ENCODE results near the gene PADI6. TPM values are rescaled to one million over a fixed set of nuclear protein-coding genes. Genes with fewer than 3 reads are reported as not detected.

The PADI6 gene
- total and polyA plus RNA-seq, 9 of the 15 experiments (the other 6 are each of a cell fraction or from before 2014, with no cell fraction given): not detected

- no peak overlapping the region for H3K27ac ChIP-seq (ENCODE audit: extremely low read depth, low read depth, low read length)
- no peak overlapping the region for H3K4me3 ChIP-seq
- 1% methylated on average over 10 of the region's 10 CpGs for WGBS (ENCODE audit: insufficient coverage, low coverage, missing lambda C conversion rate)
- no peaks in the 10 kb centered on the region for H3K9me3 ChIP-seq (replicated peaks; ENCODE audit: control insufficient read depth, insufficient read depth, low read depth, low read length)
- H3K9ac ChIP-seq (ENCODE audit: insufficient read depth in 1 of 2, low read depth in 2 of 2, low read length in 2 of 2): no peak overlapping the region
- peaks cover 11% of the 10 kb centered on the region for H4K20me1 ChIP-seq (replicated peaks; ENCODE audit: control insufficient read depth, insufficient read depth, low read length)
- H3K79me2 ChIP-seq (ENCODE audit: control insufficient read depth, insufficient read depth, low read length): no peaks in the 10 kb centered on the region
- H3K4me1 ChIP-seq (replicated peaks in 1 of 2; ENCODE audit: control insufficient read depth in 2 of 2, insufficient read depth in 2 of 2, low read length in 2 of 2): peaks cover 0 to 6% of the 10 kb centered on the region in 2 experiments; a peak in 4 of 5 replicates
- no peaks in the 10 kb centered on the region for H3K36me3 ChIP-seq (ENCODE audit: control insufficient read depth, insufficient read depth, low read length)
- in situ Hi-C loops (cut with MboI) (no loop called here), intact Hi-C loops (cut with micrococcal nuclease) (no loop called here)
- DNase-seq (ENCODE audit: extremely low read depth in 1 of 4, low spot score in 3 of 4) (no peak), ATAC-seq (no peak), FAIRE-seq (no peak)
- no peaks in the 10 kb centered on the region for H3K9me1 ChIP-seq (ENCODE audit: control insufficient read depth, insufficient read depth, low read length)
- H2AFZ ChIP-seq (ENCODE audit: low read depth, low read length): no peak overlapping the region
- BruUV-seq (replicated peaks): no TSS peak
- TF ChIP-seq CBFA2T2 (conservative IDR thresholded peaks at IDR 0.05) (0 out of 2 replicates have a peak, but pooled peaks have one; percentile 18), TAL1 (IDR thresholded peaks at IDR 0.05) (peak; percentile 17; the same call in 1 of the 2 replicates), NFYB (IDR thresholded peaks at IDR 0.05; ENCODE audit: extremely low read depth, insufficient read length) (no peak), SRSF9 (IDR thresholded peaks at IDR 0.05; ENCODE audit: borderline replicate concordance, low read depth, low read length) (no peak), SIN3B (IDR thresholded peaks at IDR 0.05; ENCODE audit: low read depth) (no peak), BHLHE40 (IDR thresholded peaks at IDR 0.05; ENCODE audit: low read length) (0 out of 2 replicates have a peak, but pooled peaks have one; percentile 10), CBFA2T3 (IDR thresholded peaks at IDR 0.05) (peak; percentile 33; the same call in 1 of the 2 replicates), NFIC (IDR thresholded peaks at IDR 0.05) (peak; percentile 63), ZNF274 (IDR thresholded peaks at IDR 0.05; ENCODE audit: borderline replicate concordance, low read depth, low read length) (no peak), NFE2 (IDR thresholded peaks at IDR 0.05; ENCODE audit: low read depth) (0 out of 2 replicates have a peak, but pooled peaks have one; percentile 20), MAFG (tag; conservative IDR thresholded peaks at IDR 0.05) (peak; percentile 67)
- TF ChIP-seq, protein P1, sequence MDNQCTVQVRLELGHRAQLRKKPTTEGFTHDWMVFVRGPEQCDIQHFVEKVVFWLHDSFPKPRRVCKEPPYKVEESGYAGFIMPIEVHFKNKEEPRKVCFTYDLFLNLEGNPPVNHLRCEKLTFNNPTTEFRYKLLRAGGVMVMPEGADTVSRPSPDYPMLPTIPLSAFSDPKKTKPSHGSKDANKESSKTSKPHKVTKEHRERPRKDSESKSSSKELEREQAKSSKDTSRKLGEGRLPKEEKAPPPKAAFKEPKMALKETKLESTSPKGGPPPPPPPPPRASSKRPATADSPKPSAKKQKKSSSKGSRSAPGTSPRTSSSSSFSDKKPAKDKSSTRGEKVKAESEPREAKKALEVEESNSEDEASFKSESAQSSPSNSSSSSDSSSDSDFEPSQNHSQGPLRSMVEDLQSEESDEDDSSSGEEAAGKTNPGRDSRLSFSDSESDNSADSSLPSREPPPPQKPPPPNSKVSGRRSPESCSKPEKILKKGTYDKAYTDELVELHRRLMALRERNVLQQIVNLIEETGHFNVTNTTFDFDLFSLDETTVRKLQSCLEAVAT (IDR thresholded peaks at IDR 0.05): no peak
- TF ChIP-seq, protein P2, sequence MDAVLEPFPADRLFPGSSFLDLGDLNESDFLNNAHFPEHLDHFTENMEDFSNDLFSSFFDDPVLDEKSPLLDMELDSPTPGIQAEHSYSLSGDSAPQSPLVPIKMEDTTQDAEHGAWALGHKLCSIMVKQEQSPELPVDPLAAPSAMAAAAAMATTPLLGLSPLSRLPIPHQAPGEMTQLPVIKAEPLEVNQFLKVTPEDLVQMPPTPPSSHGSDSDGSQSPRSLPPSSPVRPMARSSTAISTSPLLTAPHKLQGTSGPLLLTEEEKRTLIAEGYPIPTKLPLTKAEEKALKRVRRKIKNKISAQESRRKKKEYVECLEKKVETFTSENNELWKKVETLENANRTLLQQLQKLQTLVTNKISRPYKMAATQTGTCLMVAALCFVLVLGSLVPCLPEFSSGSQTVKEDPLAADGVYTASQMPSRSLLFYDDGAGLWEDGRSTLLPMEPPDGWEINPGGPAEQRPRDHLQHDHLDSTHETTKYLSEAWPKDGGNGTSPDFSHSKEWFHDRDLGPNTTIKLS (IDR thresholded peaks at IDR 0.05; ENCODE audit: borderline replicate concordance, low read depth): peak; percentile 71; the same call in 1 of the 2 replicates
- POLR2A ChIA-PET: interaction anchor here (0.8 to 1.9 kb wide), 3 partner anchors 10 to 36 kb away, joined by 3 to 7 read pairs (median 3); no protein-coding TSS in a partner anchor
- H3K27me3 ChIP-seq (ENCODE audit: control insufficient read depth in 2 of 2, insufficient read depth in 2 of 2, low read length in 2 of 2): peaks cover 63 to 74% of the 10 kb centered on the region in 2 experiments
- CTCF ChIA-PET (ENCODE audit: low intra/inter-chr PET ratio): no interaction called here
- H3K4me2 ChIP-seq (ENCODE audit: insufficient read depth, low read length): peak overlapping the region; percentile 16; the same call in 1 of the 2 replicates
Measured at GRCh38 chr1:17392199-17392740, 20.3 kb downstream of the PADI6 start.
